SK-N-SH (cell line): ENCODE data around the gene CANT1.

Experiments used
- CTCF ChIP-seq: fragments of 200-600 bp; sonication (generic); IDR thresholded peaks from 2 replicates; pipeline ENCODE4 v1.6.1; 2017; ENCODE audit warnings: antibody characterized with exemption, mild to moderate bottlenecking, moderate library complexity
- EP300 ChIP-seq, 2 experiments: IDR thresholded peaks; 2 replicates each; pipeline versions ENCODE4 v1.4.0 to v1.6.1; 2012; ENCODE audit warnings: borderline replicate concordance in 1 of 2, low read depth in 1 of 2, low read length in 1 of 2
- EZH2phosphoT487 ChIP-seq: fragments of 200-600 bp; sonication (generic); IDR thresholded peaks from 2 replicates; pipeline ENCODE4 v1.6.1; 2017; ENCODE audit warnings: low read depth, mixed run types, mild to moderate bottlenecking, antibody characterized with exemption, moderate library complexity, borderline replicate concordance
- JUND ChIP-seq: IDR thresholded peaks from 2 replicates; pipeline ENCODE4 v1.4.0; 2012
- MAX ChIP-seq: IDR thresholded peaks from 2 replicates; pipeline ENCODE4 v1.4.0; 2012; ENCODE audit warnings: low read depth
- MXI1 ChIP-seq: IDR thresholded peaks from 2 replicates; pipeline ENCODE4 v1.6.1; 2012; ENCODE audit warnings: mild to moderate bottlenecking, low read depth, low read length, improper control_type of control experiment
- NRF1 ChIP-seq: IDR thresholded peaks from 2 replicates; pipeline ENCODE4 v1.6.1; 2012; ENCODE audit warnings: low read depth, mild to moderate bottlenecking, low read length
- POLR2AphosphoS5 ChIP-seq: IDR thresholded peaks from 2 replicates; pipeline ENCODE4 v1.6.1; 2012; ENCODE audit warnings: low read depth, low read length
- REST ChIP-seq: IDR thresholded peaks from 2 replicates; pipeline ENCODE4 v1.6.1; 2012; ENCODE audit warnings: mild to moderate bottlenecking, low read depth, low read length, moderate library complexity
- TAF1 ChIP-seq: IDR thresholded peaks from 2 replicates; pipeline ENCODE4 v1.6.1; 2012; ENCODE audit warnings: low read depth, mild to moderate bottlenecking, low read length, moderate library complexity, borderline replicate concordance
- USF1 ChIP-seq: IDR thresholded peaks from 2 replicates; pipeline ENCODE4 v1.4.0; 2012; ENCODE audit warnings: low read depth, borderline replicate concordance
- USF2 ChIP-seq: fragments of 150-350 bp; IDR thresholded peaks from 2 replicates; pipeline ENCODE4 v1.6.1; 2017; ENCODE audit warnings: antibody characterized with exemption, low read length, low read depth, borderline replicate concordance
- YY1 ChIP-seq: IDR thresholded peaks from 2 replicates; pipeline ENCODE4 v1.4.0; 2012; ENCODE audit warnings: low read depth, mild to moderate bottlenecking

- no peak for TF ChIP-seq MXI1
- no peak for TF ChIP-seq USF1
- no peak for TF ChIP-seq YY1
- TF ChIP-seq POLR2AphosphoS5, result no peak
- TF ChIP-seq MAX, result no peak
- no peak for TF ChIP-seq EP300 (IDR thresholded peaks at IDR 0.05; ENCODE audit: borderline replicate concordance in 1 of 2, low read depth in 1 of 2, low read length in 1 of 2)
- TF ChIP-seq USF2, result no peak
- no peak for TF ChIP-seq REST
- TF ChIP-seq CTCF, result no peak
- no peak for TF ChIP-seq EZH2phosphoT487
- no peak for TF ChIP-seq JUND
- TF ChIP-seq TAF1, result no peak
- TF ChIP-seq NRF1, result no peak
Measured at GRCh38 chr17:79049821-79050220, 40.3 kb upstream of the CANT1 start.
